ENCODE data around the gene DNAH10.

- TF ChIP-seq CTCF (conservative IDR thresholded peaks at IDR 0.05; ENCODE audit: low read depth, low read length) = no peak
- no peak for TF ChIP-seq POLR2A (IDR thresholded peaks at IDR 0.05; ENCODE audit: low read depth, low read length)
- no peak for TF ChIP-seq FOS (IDR thresholded peaks at IDR 0.05; ENCODE audit: low read depth, low read length)
Measured at GRCh38 chr12:123950476-123951349, 188.6 kb downstream of the DNAH10 start.
